ENCODE data around the gene MKNK1.

MKNK1 gene

DNA sequence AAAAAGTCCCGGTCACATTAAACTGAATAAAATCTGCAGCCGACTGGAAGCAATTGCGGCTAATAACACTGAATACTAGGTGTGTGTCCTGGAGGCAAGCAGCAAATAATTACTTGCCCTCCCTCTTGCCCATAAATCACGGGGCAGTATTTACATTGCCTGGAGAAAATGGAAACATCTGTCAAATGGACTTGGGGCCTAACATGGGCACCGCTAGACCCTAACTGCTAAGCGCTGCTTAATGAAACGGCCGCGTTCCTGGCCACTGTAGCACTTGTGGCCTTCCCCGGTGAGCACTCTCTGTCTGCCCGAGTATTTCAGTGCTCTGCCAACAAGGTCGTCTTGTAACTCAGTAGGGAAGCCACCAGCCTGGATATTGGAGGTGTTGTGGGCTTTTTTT, 28.8 kb downstream of the MKNK1 start:
- Histone ChIP-seq H3K4me3 (ENCODE audit: low read length) (no peak overlapping the region), H3K9me3 (ENCODE audit: control insufficient read depth, low read length) (no peaks in the 10 kb centered on the region), H3K27me3 (replicated peaks; ENCODE audit: control insufficient read depth, insufficient read depth, low read length) (no peaks in the 10 kb centered on the region), H3K9ac (ENCODE audit: low read length) (no peak overlapping the region), H3K4me1 (ENCODE audit: control insufficient read depth, insufficient read depth, low read length) (peaks cover 22% of the 10 kb centered on the region), H3K36me3 (ENCODE audit: control insufficient read depth, insufficient read depth, low read length, severe bottlenecking) (peaks cover 39% of the 10 kb centered on the region)
- no peak for DNase-seq (ENCODE audit: low read depth)

DNA sequence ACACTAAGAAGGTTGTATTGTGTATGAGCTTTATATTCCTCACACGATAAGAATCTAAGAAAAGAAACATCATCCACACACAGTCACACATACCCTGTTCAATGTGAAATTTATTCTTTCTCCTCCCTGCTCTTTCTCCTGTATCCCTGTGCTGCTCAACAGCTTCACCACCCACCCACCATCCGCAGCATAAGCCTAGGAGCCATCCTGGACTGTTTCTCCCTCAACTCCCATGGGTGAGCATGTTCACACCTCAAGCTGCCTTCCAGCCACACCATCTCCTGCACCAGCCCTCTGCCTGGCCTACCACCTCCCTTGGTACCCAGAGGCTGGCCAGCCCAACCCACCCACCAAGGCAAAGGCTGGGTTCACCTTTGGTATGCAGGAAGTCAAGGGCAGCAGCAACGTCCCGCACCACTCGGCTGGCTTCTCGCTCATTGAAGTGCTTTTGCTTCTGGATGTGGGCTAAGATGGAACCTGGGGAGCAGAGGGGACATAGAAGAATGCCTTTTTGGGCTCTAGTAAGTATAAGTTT, 32.3 kb downstream of the MKNK1 start:
- no peak overlapping the region for H3K9ac ChIP-seq (ENCODE audit: low read length)
- H3K4me3 ChIP-seq (ENCODE audit: low read length): no peak overlapping the region
- H3K4me1 ChIP-seq (ENCODE audit: control insufficient read depth, insufficient read depth, low read length): peaks cover 21% of the 10 kb centered on the region
- no peaks in the 10 kb centered on the region for H3K27me3 ChIP-seq (replicated peaks; ENCODE audit: control insufficient read depth, insufficient read depth, low read length)
- H3K9me3 ChIP-seq (ENCODE audit: control insufficient read depth, low read length): no peaks in the 10 kb centered on the region
- H3K36me3 ChIP-seq (ENCODE audit: control insufficient read depth, insufficient read depth, low read length, severe bottlenecking): peaks cover 23% of the 10 kb centered on the region
- DNase-seq (ENCODE audit: low read depth): no peak

DNA sequence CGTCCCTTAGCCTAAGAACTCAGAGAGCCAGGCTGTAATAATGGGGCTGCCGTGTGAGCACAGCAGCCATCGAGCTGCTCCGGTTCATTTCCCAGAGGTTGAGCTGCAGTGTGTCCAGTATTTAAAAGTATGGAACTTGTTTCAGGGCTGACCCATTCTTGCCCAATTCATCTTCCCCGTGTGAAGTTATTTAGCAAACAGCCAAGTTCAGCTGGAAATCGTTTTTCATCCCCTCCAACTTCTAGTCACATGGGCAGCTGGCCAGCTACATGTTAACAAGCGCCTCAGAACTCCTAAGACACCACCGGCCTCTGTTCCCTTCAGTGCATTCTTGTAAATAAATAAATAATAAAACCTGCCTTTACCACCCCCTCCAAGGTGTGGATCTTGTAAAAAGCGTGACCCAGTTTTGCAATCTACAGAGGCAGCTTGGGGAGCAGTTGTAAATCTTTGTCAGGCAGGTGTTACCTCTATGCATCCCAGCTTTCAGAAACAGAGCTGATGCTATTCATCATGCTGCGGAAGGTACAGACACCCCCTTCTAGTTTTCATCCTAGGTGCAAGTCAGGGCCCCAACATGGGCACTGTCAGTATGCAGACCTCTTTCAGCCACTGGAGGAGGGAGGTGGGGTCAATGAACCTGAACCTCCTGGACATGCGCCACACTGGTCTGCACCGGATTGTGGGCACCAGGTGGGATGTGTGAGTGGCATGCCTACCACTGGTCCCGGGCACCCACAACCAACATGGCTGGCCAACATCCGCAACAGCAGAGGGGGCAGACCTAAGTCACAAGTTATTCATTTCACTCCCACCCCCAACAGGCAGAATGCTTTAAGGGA, 34.0 kb downstream of the MKNK1 start:
- DNase-seq (ENCODE audit: low read depth): no peak
- Histone ChIP-seq H3K9ac (ENCODE audit: low read length) (no peak overlapping the region), H3K36me3 (ENCODE audit: control insufficient read depth, insufficient read depth, low read length, severe bottlenecking) (peaks cover 19% of the 10 kb centered on the region), H3K4me3 (ENCODE audit: low read length) (no peak overlapping the region), H3K9me3 (ENCODE audit: control insufficient read depth, low read length) (no peaks in the 10 kb centered on the region), H3K27me3 (replicated peaks; ENCODE audit: control insufficient read depth, insufficient read depth, low read length) (no peaks in the 10 kb centered on the region), H3K4me1 (ENCODE audit: control insufficient read depth, insufficient read depth, low read length) (peaks cover 21% of the 10 kb centered on the region)

GRCh38 chr1:46569116-46569515, 35.0 kb downstream of the MKNK1 start:
- no peak for DNase-seq (ENCODE audit: low read depth)
- Histone ChIP-seq H3K27me3 (replicated peaks; ENCODE audit: control insufficient read depth, insufficient read depth, low read length) (no peaks in the 10 kb centered on the region), H3K36me3 (ENCODE audit: control insufficient read depth, insufficient read depth, low read length, severe bottlenecking) (peaks cover 25% of the 10 kb centered on the region), H3K9ac (ENCODE audit: low read length) (no peak overlapping the region), H3K9me3 (ENCODE audit: control insufficient read depth, low read length) (no peaks in the 10 kb centered on the region), H3K4me3 (ENCODE audit: low read length) (no peak overlapping the region), H3K4me1 (ENCODE audit: control insufficient read depth, insufficient read depth, low read length) (peaks cover 21% of the 10 kb centered on the region)

DNA sequence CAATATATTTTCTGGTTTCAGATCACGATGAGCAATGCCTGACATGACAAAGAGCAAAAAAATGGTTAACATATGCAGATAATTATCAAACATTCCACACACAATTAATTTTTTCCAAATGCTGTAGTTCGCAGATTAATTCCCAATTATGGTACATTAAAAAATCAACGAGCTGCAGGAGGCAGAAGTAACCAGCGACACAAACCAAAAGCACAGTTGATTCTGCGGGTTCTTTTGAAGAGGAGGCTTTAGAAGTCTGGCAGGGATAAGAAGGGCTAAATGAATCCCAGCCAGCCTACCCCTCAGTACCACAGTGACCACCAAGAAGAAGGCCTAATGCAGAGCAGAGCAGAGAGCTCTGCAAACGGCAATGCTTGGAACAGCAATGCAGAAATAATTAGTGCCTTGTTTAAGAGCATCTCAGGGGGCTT, 35.6 kb downstream of the MKNK1 start:
- Histone ChIP-seq H3K27me3 (replicated peaks; ENCODE audit: control insufficient read depth, insufficient read depth, low read length) (no peaks in the 10 kb centered on the region), H3K4me3 (ENCODE audit: low read length) (no peak overlapping the region), H3K9me3 (ENCODE audit: control insufficient read depth, low read length) (no peaks in the 10 kb centered on the region), H3K9ac (ENCODE audit: low read length) (no peak overlapping the region), H3K4me1 (ENCODE audit: control insufficient read depth, insufficient read depth, low read length) (peaks cover 18% of the 10 kb centered on the region), H3K36me3 (ENCODE audit: control insufficient read depth, insufficient read depth, low read length, severe bottlenecking) (peaks cover 25% of the 10 kb centered on the region)
- DNase-seq (ENCODE audit: low read depth): no peak

- Histone ChIP-seq H3K9ac (ENCODE audit: low read length) (no peak overlapping the region), H3K4me1 (ENCODE audit: control insufficient read depth, insufficient read depth, low read length) (no peaks in the 10 kb centered on the region), H3K27me3 (replicated peaks; ENCODE audit: control insufficient read depth, insufficient read depth, low read length) (no peaks in the 10 kb centered on the region), H3K36me3 (ENCODE audit: control insufficient read depth, insufficient read depth, low read length, severe bottlenecking) (peaks cover 66% of the 10 kb centered on the region), H3K4me3 (ENCODE audit: low read length) (no peak overlapping the region), H3K9me3 (ENCODE audit: control insufficient read depth, low read length) (no peaks in the 10 kb centered on the region)
- DNase-seq (ENCODE audit: low read depth): no peak
These were observed 40.7 kb downstream of the MKNK1 start for GRCh38 chr1:46563341-46563740.

- H3K4me1 ChIP-seq (ENCODE audit: control insufficient read depth, insufficient read depth, low read length): no peaks in the 10 kb centered on the region
- no peaks in the 10 kb centered on the region for H3K27me3 ChIP-seq (replicated peaks; ENCODE audit: control insufficient read depth, insufficient read depth, low read length)
- H3K9me3 ChIP-seq (ENCODE audit: control insufficient read depth, low read length): no peaks in the 10 kb centered on the region
- no peak for DNase-seq (ENCODE audit: low read depth)
- H3K36me3 ChIP-seq (ENCODE audit: control insufficient read depth, insufficient read depth, low read length, severe bottlenecking): peaks cover 69% of the 10 kb centered on the region
- H3K9ac ChIP-seq (ENCODE audit: low read length): no peak overlapping the region
- no peak overlapping the region for H3K4me3 ChIP-seq (ENCODE audit: low read length)
These were observed 41.6 kb downstream of the MKNK1 start for GRCh38 chr1:46562498-46562897.

DNA sequence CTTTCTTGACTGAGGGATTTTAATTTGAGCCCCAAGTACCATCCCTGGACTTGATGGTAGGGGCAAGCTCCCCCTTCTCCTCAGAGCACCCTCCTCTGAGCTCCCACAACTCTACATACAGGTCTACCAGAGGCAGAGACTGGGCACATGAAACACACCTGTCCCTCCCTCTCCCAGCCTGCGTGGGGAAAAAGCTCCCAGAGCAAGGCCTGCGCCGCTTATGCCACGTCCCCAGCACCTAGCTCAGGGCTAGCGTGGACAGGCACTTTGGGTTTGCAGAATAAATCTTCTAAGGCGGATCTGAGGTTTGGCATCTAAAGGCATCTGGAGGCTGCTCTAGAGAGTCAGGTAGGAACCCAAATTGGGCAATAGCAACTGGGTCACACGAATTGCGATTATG, 45.1 kb downstream of the MKNK1 start:
- no peak overlapping the region for H3K4me3 ChIP-seq (ENCODE audit: low read length)
- H3K36me3 ChIP-seq (ENCODE audit: control insufficient read depth, insufficient read depth, low read length, severe bottlenecking): peaks cover 49% of the 10 kb centered on the region

GRCh38 chr1:46558141-46558963, 45.7 kb downstream of the MKNK1 start:
- Histone ChIP-seq H3K9ac (ENCODE audit: low read length) (no peak overlapping the region), H3K4me1 (ENCODE audit: control insufficient read depth, insufficient read depth, low read length) (peaks cover 5% of the 10 kb centered on the region), H3K36me3 (ENCODE audit: control insufficient read depth, insufficient read depth, low read length, severe bottlenecking) (peaks cover 48% of the 10 kb centered on the region), H3K9me3 (ENCODE audit: control insufficient read depth, low read length) (no peaks in the 10 kb centered on the region), H3K27me3 (replicated peaks; ENCODE audit: control insufficient read depth, insufficient read depth, low read length) (peaks cover 4% of the 10 kb centered on the region), H3K4me3 (ENCODE audit: low read length) (no peak overlapping the region)
- no peak for DNase-seq (ENCODE audit: low read depth)

More for the DNA sequence above, 45.1 kb downstream of the MKNK1 start:
- Histone ChIP-seq H3K9me3 (ENCODE audit: control insufficient read depth, low read length) (no peaks in the 10 kb centered on the region), H3K27me3 (replicated peaks; ENCODE audit: control insufficient read depth, insufficient read depth, low read length) (peaks cover 3% of the 10 kb centered on the region), H3K9ac (ENCODE audit: low read length) (no peak overlapping the region), H3K4me1 (ENCODE audit: control insufficient read depth, insufficient read depth, low read length) (peaks cover 5% of the 10 kb centered on the region)
- no peak for DNase-seq (ENCODE audit: low read depth)

- H3K4me1 ChIP-seq (ENCODE audit: control insufficient read depth, insufficient read depth, low read length): peaks cover 5% of the 10 kb centered on the region
- no peak for DNase-seq (ENCODE audit: low read depth)
- H3K4me3 ChIP-seq (ENCODE audit: low read length): no peak overlapping the region
These were observed 46.7 kb downstream of the MKNK1 start for GRCh38 chr1:46557403-46557802.

GRCh38 chr1:46556822-46557221, 47.2 kb downstream of the MKNK1 start:
- H3K9ac ChIP-seq (ENCODE audit: low read length): no peak overlapping the region
- H3K9me3 ChIP-seq (ENCODE audit: control insufficient read depth, low read length): no peaks in the 10 kb centered on the region
- peak; percentile 30 for DNase-seq (ENCODE audit: low read depth)
- H3K4me1 ChIP-seq (ENCODE audit: control insufficient read depth, insufficient read depth, low read length): peaks cover 5% of the 10 kb centered on the region
- H3K27me3 ChIP-seq (replicated peaks; ENCODE audit: control insufficient read depth, insufficient read depth, low read length): peaks cover 20% of the 10 kb centered on the region
- H3K4me3 ChIP-seq (ENCODE audit: low read length): no peak overlapping the region
- H3K36me3 ChIP-seq (ENCODE audit: control insufficient read depth, insufficient read depth, low read length, severe bottlenecking): peaks cover 38% of the 10 kb centered on the region

More at GRCh38 chr1:46557403-46557802, 46.7 kb downstream of the MKNK1 start:
- no peak overlapping the region for H3K9ac ChIP-seq (ENCODE audit: low read length)
- peaks cover 14% of the 10 kb centered on the region for H3K27me3 ChIP-seq (replicated peaks; ENCODE audit: control insufficient read depth, insufficient read depth, low read length)
- no peaks in the 10 kb centered on the region for H3K9me3 ChIP-seq (ENCODE audit: control insufficient read depth, low read length)
- H3K36me3 ChIP-seq (ENCODE audit: control insufficient read depth, insufficient read depth, low read length, severe bottlenecking): peaks cover 39% of the 10 kb centered on the region
